ENCODE results near the gene STKLD1. TPM values are rescaled to one million over a fixed set of nuclear protein-coding genes. Genes with fewer than 3 reads are reported as not detected.

Gene STKLD1
- total and polyA plus RNA-seq, 9 of the 15 experiments (the other 6 are each of a cell fraction or from before 2014, with no cell fraction given) = 0.10 to 0.65 (median 0.33) TPM; not detected in 2

- TF ChIP-seq, protein P1, sequence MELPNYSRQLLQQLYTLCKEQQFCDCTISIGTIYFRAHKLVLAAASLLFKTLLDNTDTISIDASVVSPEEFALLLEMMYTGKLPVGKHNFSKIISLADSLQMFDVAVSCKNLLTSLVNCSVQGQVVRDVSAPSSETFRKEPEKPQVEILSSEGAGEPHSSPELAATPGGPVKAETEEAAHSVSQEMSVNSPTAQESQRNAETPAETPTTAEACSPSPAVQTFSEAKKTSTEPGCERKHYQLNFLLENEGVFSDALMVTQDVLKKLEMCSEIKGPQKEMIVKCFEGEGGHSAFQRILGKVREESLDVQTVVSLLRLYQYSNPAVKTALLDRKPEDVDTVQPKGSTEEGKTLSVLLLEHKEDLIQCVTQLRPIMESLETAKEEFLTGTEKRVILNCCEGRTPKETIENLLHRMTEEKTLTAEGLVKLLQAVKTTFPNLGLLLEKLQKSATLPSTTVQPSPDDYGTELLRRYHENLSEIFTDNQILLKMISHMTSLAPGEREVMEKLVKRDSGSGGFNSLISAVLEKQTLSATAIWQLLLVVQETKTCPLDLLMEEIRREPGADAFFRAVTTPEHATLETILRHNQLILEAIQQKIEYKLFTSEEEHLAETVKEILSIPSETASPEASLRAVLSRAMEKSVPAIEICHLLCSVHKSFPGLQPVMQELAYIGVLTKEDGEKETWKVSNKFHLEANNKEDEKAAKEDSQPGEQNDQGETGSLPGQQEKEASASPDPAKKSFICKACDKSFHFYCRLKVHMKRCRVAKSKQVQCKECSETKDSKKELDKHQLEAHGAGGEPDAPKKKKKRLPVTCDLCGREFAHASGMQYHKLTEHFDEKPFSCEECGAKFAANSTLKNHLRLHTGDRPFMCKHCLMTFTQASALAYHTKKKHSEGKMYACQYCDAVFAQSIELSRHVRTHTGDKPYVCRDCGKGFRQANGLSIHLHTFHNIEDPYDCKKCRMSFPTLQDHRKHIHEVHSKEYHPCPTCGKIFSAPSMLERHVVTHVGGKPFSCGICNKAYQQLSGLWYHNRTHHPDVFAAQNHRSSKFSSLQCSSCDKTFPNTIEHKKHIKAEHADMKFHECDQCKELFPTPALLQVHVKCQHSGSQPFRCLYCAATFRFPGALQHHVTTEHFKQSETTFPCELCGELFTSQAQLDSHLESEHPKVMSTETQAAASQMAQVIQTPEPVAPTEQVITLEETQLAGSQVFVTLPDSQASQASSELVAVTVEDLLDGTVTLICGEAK (IDR thresholded peaks at IDR 0.05) = peak; percentile 94
- TF ChIP-seq, protein P1 (CRISPR knock-in tag; IDR thresholded peaks at IDR 0.05) = no peak; the same call in 1 of the 2 replicates
- peak; percentile 73 for TF ChIP-seq JUN (IDR thresholded peaks at IDR 0.05; ENCODE audit: borderline replicate concordance, low read depth, low read length)
- no peak; the same call in 1 of the 2 replicates for TF ChIP-seq JUN (CRISPR knock-in tag; IDR thresholded peaks at IDR 0.05; ENCODE audit: borderline replicate concordance)
- TF ChIP-seq ZNF347 (CRISPR knock-in tag; IDR thresholded peaks at IDR 0.05; ENCODE audit: low read depth) = no peak
- TF ChIP-seq ZNF133 (CRISPR knock-in tag; IDR thresholded peaks at IDR 0.05) = no peak
- TF ChIP-seq ZNF511 (CRISPR knock-in tag; IDR thresholded peaks at IDR 0.05) = no peak; the same call in 1 of the 2 replicates
- TF ChIP-seq ZNF79 (CRISPR knock-in tag; IDR thresholded peaks at IDR 0.05; ENCODE audit: low read depth) = no peak
- no peak for TF ChIP-seq HMG20A (CRISPR knock-in tag; conservative IDR thresholded peaks at IDR 0.05)
- TF ChIP-seq POU5F1 (IDR thresholded peaks at IDR 0.05; ENCODE audit: borderline replicate concordance, low read depth, low read length, partially characterized antibody) = no peak
- no peak for TF ChIP-seq GABPB2 (CRISPR knock-in tag; conservative IDR thresholded peaks at IDR 0.05)
- TF ChIP-seq ZMIZ1 (IDR thresholded peaks at IDR 0.05; ENCODE audit: low read depth in 2 of 2, low read length in 2 of 2) = peak; percentile 72 to 99
- TF ChIP-seq POLR2H (tag; IDR thresholded peaks at IDR 0.05; ENCODE audit: low read depth) = peak; percentile 70
Measured at GRCh38 chr9:133335924-133336811, 40.0 kb upstream of the STKLD1 start, which contains the start of gene SURF6 (continued).

Measured in K562 (cell line).